ENCODE data around the gene PSAP. TPM values are rescaled to one million over a fixed set of nuclear protein-coding genes. Genes with fewer than 3 reads are reported as not detected.
A peak's percentile ranks its signal among the peaks of the same experiment; 100 is the strongest.
"Not testable (repeated sequence)": the region's sequence is repeated elsewhere in the genome, so short reads cannot be mapped to it uniquely, and the experiment has no call there.

The PSAP gene
- total RNA-seq, 1 donor from 2014 or later, result 210 TPM

- DNase-seq (no peak), ATAC-seq (ENCODE audit: low read depth) (peak; percentile 78)
- Mint-ChIP-seq H3K27ac (peak overlapping the region; percentile 61), H3K36me3 (ENCODE audit: low read depth) (no peaks in the 10 kb centered on the region), H3K4me3 (peak overlapping the region; percentile 58), H3K27me3 (no peaks in the 10 kb centered on the region), H3K9me3 (no peaks in the 10 kb centered on the region), H3K4me1 (peaks cover 46% of the 10 kb centered on the region)
- ChIA-PET POLR2A (interaction anchor here (0.6 to 3.2 kb wide), 9 partner anchors 8 to 496 kb away, joined by 3 to 28 read pairs (median 5); partner anchors contain the start of gene PSAP), CTCF (interaction anchor here (2.3 kb wide), 1 partner anchor 22 kb away, joined by 9 read pairs; no protein-coding TSS in a partner anchor)
- intact Hi-C loops (cut with micrococcal nuclease), result loop anchor here (1.0 kb wide), 3 partner anchors 8 to 37 kb away; no protein-coding TSS in a partner anchor
- TF ChIP-seq, protein P1, sequence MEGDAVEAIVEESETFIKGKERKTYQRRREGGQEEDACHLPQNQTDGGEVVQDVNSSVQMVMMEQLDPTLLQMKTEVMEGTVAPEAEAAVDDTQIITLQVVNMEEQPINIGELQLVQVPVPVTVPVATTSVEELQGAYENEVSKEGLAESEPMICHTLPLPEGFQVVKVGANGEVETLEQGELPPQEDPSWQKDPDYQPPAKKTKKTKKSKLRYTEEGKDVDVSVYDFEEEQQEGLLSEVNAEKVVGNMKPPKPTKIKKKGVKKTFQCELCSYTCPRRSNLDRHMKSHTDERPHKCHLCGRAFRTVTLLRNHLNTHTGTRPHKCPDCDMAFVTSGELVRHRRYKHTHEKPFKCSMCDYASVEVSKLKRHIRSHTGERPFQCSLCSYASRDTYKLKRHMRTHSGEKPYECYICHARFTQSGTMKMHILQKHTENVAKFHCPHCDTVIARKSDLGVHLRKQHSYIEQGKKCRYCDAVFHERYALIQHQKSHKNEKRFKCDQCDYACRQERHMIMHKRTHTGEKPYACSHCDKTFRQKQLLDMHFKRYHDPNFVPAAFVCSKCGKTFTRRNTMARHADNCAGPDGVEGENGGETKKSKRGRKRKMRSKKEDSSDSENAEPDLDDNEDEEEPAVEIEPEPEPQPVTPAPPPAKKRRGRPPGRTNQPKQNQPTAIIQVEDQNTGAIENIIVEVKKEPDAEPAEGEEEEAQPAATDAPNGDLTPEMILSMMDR (IDR thresholded peaks at IDR 0.05), result no peak
Measured at GRCh38 chr10:71873582-71874211, 22.6 kb upstream of the PSAP start.

- H3K4me1 Mint-ChIP-seq, result peaks cover 32% of the 10 kb centered on the region
- H3K9me3 Mint-ChIP-seq; POLR2A ChIA-PET; H3K4me3 Mint-ChIP-seq; DNase-seq; CTCF ChIA-PET; ATAC-seq (ENCODE audit: low read depth); H3K27ac Mint-ChIP-seq; intact Hi-C loops (cut with micrococcal nuclease); H3K27me3 Mint-ChIP-seq; H3K36me3 Mint-ChIP-seq (ENCODE audit: low read depth): not testable (repeated sequence)
Measured at GRCh38 chr10:71869601-71870000, 18.6 kb upstream of the PSAP start.

DNA sequence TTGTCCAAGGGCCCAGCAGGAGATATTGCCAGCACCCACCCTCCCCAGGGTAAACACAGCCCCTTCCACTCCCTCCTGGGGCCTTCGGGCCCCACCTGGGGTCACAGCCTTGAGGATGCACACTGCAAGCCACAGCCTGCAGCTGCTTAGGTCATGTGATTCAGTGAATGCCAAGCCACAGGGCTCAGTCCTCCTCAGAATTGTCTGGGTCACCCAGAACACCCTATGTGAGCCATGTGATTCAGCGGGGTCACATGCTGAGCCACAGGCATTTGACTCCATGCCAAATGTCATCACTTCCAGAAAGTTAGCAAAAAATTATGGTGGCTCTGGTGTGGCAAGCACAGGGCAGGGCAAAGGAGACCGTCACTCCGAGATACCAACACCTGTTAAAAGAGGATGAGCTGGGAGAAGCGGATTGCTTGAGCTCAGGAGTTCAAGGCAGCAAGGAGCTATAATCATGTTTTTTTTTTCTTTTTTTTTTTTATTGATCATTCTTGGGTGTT is 17.2 kb upstream of the PSAP start:
- Mint-ChIP-seq H3K4me1 (peaks cover 19% of the 10 kb centered on the region), H3K36me3 (ENCODE audit: low read depth) (no peaks in the 10 kb centered on the region), H3K27ac (no peak overlapping the region), H3K9me3 (no peaks in the 10 kb centered on the region), H3K27me3 (no peaks in the 10 kb centered on the region), H3K4me3 (no peak overlapping the region)
- TF ChIP-seq, protein P1 (IDR thresholded peaks at IDR 0.05), result no peak
- ChIA-PET POLR2A (no interaction called here), CTCF (no interaction called here)
- ATAC-seq (ENCODE audit: low read depth) (peak; percentile 10), DNase-seq (no peak)
- intact Hi-C loops (cut with micrococcal nuclease), result no loop called here

- TF ChIP-seq, protein P1 (IDR thresholded peaks at IDR 0.05), result no peak
- DNase-seq (no peak), ATAC-seq (ENCODE audit: low read depth) (no peak)
- POLR2A ChIA-PET, result interaction anchor here (0.7 kb wide), 1 partner anchor 8 kb away, joined by 3 read pairs; no protein-coding TSS in a partner anchor
- Mint-ChIP-seq H3K36me3 (ENCODE audit: low read depth) (no peaks in the 10 kb centered on the region), H3K4me3 (no peak overlapping the region), H3K27me3 (no peaks in the 10 kb centered on the region), H3K9me3 (no peaks in the 10 kb centered on the region), H3K4me1 (peaks cover 14% of the 10 kb centered on the region), H3K27ac (no peak overlapping the region)
- intact Hi-C loops (cut with micrococcal nuclease), result no loop called here
- CTCF ChIA-PET, result no interaction called here
Measured at GRCh38 chr10:71865561-71866041, 14.6 kb upstream of the PSAP start.

DNA sequence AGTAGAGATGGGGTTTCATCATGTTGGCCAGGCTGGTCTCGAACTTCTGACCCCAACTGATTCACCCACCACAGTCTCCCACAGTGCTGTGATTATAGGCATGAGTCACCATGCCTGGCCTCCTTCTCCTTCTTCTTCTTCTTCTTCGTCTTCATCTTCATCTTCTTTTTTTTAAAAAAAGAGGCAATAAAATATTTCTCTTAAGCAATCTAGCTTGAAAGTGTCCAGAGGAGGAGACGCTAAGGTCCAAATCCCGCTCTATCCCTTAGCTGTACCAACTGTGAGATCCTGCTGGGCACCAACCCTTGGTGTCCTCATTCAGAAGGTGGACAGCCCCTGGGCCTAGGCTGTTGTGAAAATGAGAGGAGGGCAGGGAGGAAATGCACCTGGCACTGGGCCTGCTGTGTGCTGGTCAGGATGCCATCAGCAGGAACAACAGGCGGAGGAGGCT is 13.9 kb upstream of the PSAP start:
- intact Hi-C loops (cut with micrococcal nuclease), result no loop called here
- no peaks in the 10 kb centered on the region for H3K36me3 Mint-ChIP-seq (ENCODE audit: low read depth)
- H3K4me3 Mint-ChIP-seq, result no peak overlapping the region
- H3K27me3 Mint-ChIP-seq, result no peaks in the 10 kb centered on the region
- peaks cover 21% of the 10 kb centered on the region for H3K4me1 Mint-ChIP-seq
- ChIA-PET POLR2A (no interaction called here), CTCF (no interaction called here)
- H3K27ac Mint-ChIP-seq, result no peak overlapping the region
- ATAC-seq (ENCODE audit: low read depth), result no peak
- H3K9me3 Mint-ChIP-seq, result no peaks in the 10 kb centered on the region
- no peak for DNase-seq
- TF ChIP-seq, protein P1 (IDR thresholded peaks at IDR 0.05), result no peak

Measured in activated B cell treated with CpG ODN at 0.5 μM for 24 hours (primary cell).